ENCODE results near the gene CEACAM7. TPM values are rescaled to one million over a fixed set of nuclear protein-coding genes. Genes with fewer than 3 reads are reported as not detected.

The CEACAM7 gene
- total RNA-seq, 2 experiments from 2014 or later = not detected

- ChIA-PET POLR2A (no interaction called here), CTCF (interaction anchor here (0.6 to 1.9 kb wide), 35 partner anchors 8 to 569 kb away, joined by 3 to 30 read pairs (median 4); no protein-coding TSS in a partner anchor)
- Mint-ChIP-seq H3K36me3 (ENCODE audit: low read depth) (no peaks in the 10 kb centered on the region), H3K4me3 (no peak overlapping the region), H3K9me3 (ENCODE audit: insufficient read depth) (no peaks in the 10 kb centered on the region), H3K27me3 (ENCODE audit: low read depth) (peaks cover 13% of the 10 kb centered on the region), H3K4me1 (ENCODE audit: low read depth) (no peaks in the 10 kb centered on the region), H3K27ac (no peak overlapping the region)
- peak; percentile 79 for DNase-seq
- peak; percentile 89 for ATAC-seq
Measured at GRCh38 chr19:41641879-41642485, 46.1 kb downstream of the CEACAM7 start.

GRCh38 chr19:41638641-41639081, 49.4 kb downstream of the CEACAM7 start:
- Mint-ChIP-seq H3K4me1 (ENCODE audit: low read depth) (no peaks in the 10 kb centered on the region), H3K27ac (no peak overlapping the region), H3K27me3 (ENCODE audit: low read depth) (peaks cover 27% of the 10 kb centered on the region), H3K36me3 (ENCODE audit: low read depth) (no peaks in the 10 kb centered on the region), H3K4me3 (no peak overlapping the region), H3K9me3 (ENCODE audit: insufficient read depth) (no peaks in the 10 kb centered on the region)
- ATAC-seq = no peak
- ChIA-PET POLR2A (no interaction called here), CTCF (interaction anchor here (0.8 to 1.3 kb wide), 3 partner anchors 8 to 68 kb away, joined by 3 to 4 read pairs (median 3); no protein-coding TSS in a partner anchor)
- DNase-seq = no peak

GRCh38 chr19:41637484-41637883, 50.6 kb downstream of the CEACAM7 start:
- ChIA-PET CTCF (interaction anchor here (0.9 to 1.3 kb wide), 4 partner anchors 9 to 120 kb away, joined by 3 to 4 read pairs (median 4); no protein-coding TSS in a partner anchor), POLR2A (no interaction called here)
- Mint-ChIP-seq H3K4me1 (ENCODE audit: low read depth) (no peaks in the 10 kb centered on the region), H3K27ac (no peak overlapping the region), H3K36me3 (ENCODE audit: low read depth) (no peaks in the 10 kb centered on the region), H3K9me3 (ENCODE audit: insufficient read depth) (no peaks in the 10 kb centered on the region), H3K27me3 (ENCODE audit: low read depth) (peaks cover 24% of the 10 kb centered on the region), H3K4me3 (no peak overlapping the region)
- no peak for ATAC-seq
- DNase-seq = no peak

GRCh38 chr19:41627966-41628675, 59.9 kb downstream of the CEACAM7 start:
- Mint-ChIP-seq H3K4me3 (no peak overlapping the region), H3K27ac (no peak overlapping the region), H3K4me1 (ENCODE audit: low read depth) (no peaks in the 10 kb centered on the region), H3K36me3 (ENCODE audit: low read depth) (no peaks in the 10 kb centered on the region), H3K9me3 (ENCODE audit: insufficient read depth) (peaks cover 5% of the 10 kb centered on the region), H3K27me3 (ENCODE audit: low read depth) (peaks cover 21% of the 10 kb centered on the region)
- ATAC-seq (no peak), DNase-seq (no peak)
- ChIA-PET POLR2A (no interaction called here), CTCF (no interaction called here)

- Mint-ChIP-seq H3K36me3 (ENCODE audit: low read depth) (no peaks in the 10 kb centered on the region), H3K4me3 (no peak within 1 kb of the TSS), H3K27ac (no peak within 1 kb of the TSS), H3K4me1 (ENCODE audit: low read depth) (no peaks in the 10 kb centered on the region), H3K9me3 (ENCODE audit: insufficient read depth) (peaks cover 5% of the 10 kb centered on the region), H3K27me3 (ENCODE audit: low read depth) (peaks cover 21% of the 10 kb centered on the region)
- no peak for ATAC-seq
- CTCF ChIA-PET = no interaction called here
- DNase-seq = no peak
- POLR2A ChIA-PET = no interaction called here
Measured at GRCh38 chr19:41626877-41627276, 61.2 kb downstream of the CEACAM7 start, which contains the start of gene CEACAM4. Gene CEACAM4 (minus strand): TSS chr19:41627074. CDS start chr19:41626963, 111 bp downstream.

GRCh38 chr19:41626278-41626677, 61.8 kb downstream of the CEACAM7 start:
- no peaks in the 10 kb centered on the region for H3K4me1 Mint-ChIP-seq (ENCODE audit: low read depth)
- ATAC-seq (no peak), DNase-seq (no peak)
- H3K27me3 Mint-ChIP-seq (ENCODE audit: low read depth) = peaks cover 19% of the 10 kb centered on the region
- H3K36me3 Mint-ChIP-seq (ENCODE audit: low read depth) = no peaks in the 10 kb centered on the region
- H3K4me3 Mint-ChIP-seq = no peak overlapping the region
- H3K9me3 Mint-ChIP-seq (ENCODE audit: insufficient read depth) = peaks cover 2% of the 10 kb centered on the region
- ChIA-PET POLR2A (interaction anchor here (0.7 kb wide), 1 partner anchor 1567 kb away, joined by 3 read pairs; no protein-coding TSS in a partner anchor), CTCF (no interaction called here)
- no peak overlapping the region for H3K27ac Mint-ChIP-seq

- Mint-ChIP-seq H3K4me3 (no peak overlapping the region), H3K9me3 (ENCODE audit: insufficient read depth) (no peaks in the 10 kb centered on the region), H3K27me3 (ENCODE audit: low read depth) (peaks cover 14% of the 10 kb centered on the region), H3K4me1 (ENCODE audit: low read depth) (no peaks in the 10 kb centered on the region), H3K36me3 (ENCODE audit: low read depth) (no peaks in the 10 kb centered on the region), H3K27ac (no peak overlapping the region)
- DNase-seq (no peak), ATAC-seq (no peak)
- ChIA-PET POLR2A (no interaction called here), CTCF (interaction anchor here (2.3 kb wide), 1 partner anchor 17 kb away, joined by 5 read pairs; no protein-coding TSS in a partner anchor)
Measured at GRCh38 chr19:41624937-41625336, 63.1 kb downstream of the CEACAM7 start.

- no peaks in the 10 kb centered on the region for H3K9me3 Mint-ChIP-seq (ENCODE audit: insufficient read depth)
- ATAC-seq (no peak), DNase-seq (no peak)
- H3K36me3 Mint-ChIP-seq (ENCODE audit: low read depth) = no peaks in the 10 kb centered on the region
- ChIA-PET CTCF (interaction anchor here (2.3 kb wide), 1 partner anchor 18 kb away, joined by 5 read pairs; no protein-coding TSS in a partner anchor), POLR2A (no interaction called here)
- no peak overlapping the region for H3K4me3 Mint-ChIP-seq
- H3K27ac Mint-ChIP-seq = no peak overlapping the region
- H3K27me3 Mint-ChIP-seq (ENCODE audit: low read depth) = peaks cover 13% of the 10 kb centered on the region
- H3K4me1 Mint-ChIP-seq (ENCODE audit: low read depth) = no peaks in the 10 kb centered on the region
Measured at GRCh38 chr19:41624515-41624914, 63.6 kb downstream of the CEACAM7 start.

GRCh38 chr19:41623360-41623759, 64.7 kb downstream of the CEACAM7 start:
- DNase-seq = no peak
- peaks cover 11% of the 10 kb centered on the region for H3K27me3 Mint-ChIP-seq (ENCODE audit: low read depth)
- H3K4me3 Mint-ChIP-seq = no peak overlapping the region
- ChIA-PET CTCF (no interaction called here), POLR2A (no interaction called here)
- no peaks in the 10 kb centered on the region for H3K4me1 Mint-ChIP-seq (ENCODE audit: low read depth)
- no peak for ATAC-seq
- no peaks in the 10 kb centered on the region for H3K9me3 Mint-ChIP-seq (ENCODE audit: insufficient read depth)
- H3K36me3 Mint-ChIP-seq (ENCODE audit: low read depth) = no peaks in the 10 kb centered on the region
- H3K27ac Mint-ChIP-seq = no peak overlapping the region

Other genes with a start within 250 kb of the CEACAM7 start
- gene DMAC2, start 248.4 kb downstream of the CEACAM7 start, total RNA-seq = 10 to 100 TPM; 44.8 to 47.0 TPM
- gene ERICH4, start 245.1 kb downstream of the CEACAM7 start, total RNA-seq = not detected
- 10 to 100 TPM; 41.8 to 49.4 TPM for gene CEACAM21, start 112.1 kb downstream of the CEACAM7 start, total RNA-seq
- gene CEACAM4, start 61.2 kb downstream of the CEACAM7 start, total RNA-seq = not detected
- not detected for gene CEACAM5, start 20.4 kb upstream of the CEACAM7 start, total RNA-seq
- not detected for gene CEACAM6, start 67.3 kb upstream of the CEACAM7 start, total RNA-seq
- not detected for gene CEACAM3, start 108.3 kb upstream of the CEACAM7 start, total RNA-seq
- not detected for gene LYPD4, start 156.4 kb upstream of the CEACAM7 start, total RNA-seq
- not detected for gene DMRTC2, start 156.8 kb upstream of the CEACAM7 start, total RNA-seq
- 1,000 to 10,000 TPM; 3,024 to 3,056 TPM for gene RPS19, start 172.0 kb upstream of the CEACAM7 start, total RNA-seq
- 10 to 100 TPM; 17.4 to 21.5 TPM for gene CD79A, start 189.0 kb upstream of the CEACAM7 start, total RNA-seq
- gene ARHGEF1, start 194.9 kb upstream of the CEACAM7 start, total RNA-seq = 100 to 1,000 TPM; 515 to 537 TPM
- 1 to 10 TPM in 1 of 2 experiments, under 1 TPM in 1; 0.84 to 1.1 TPM for gene ERFL, start 240.2 kb upstream of the CEACAM7 start, total RNA-seq

Data from activated CD8-positive, alpha-beta T cell treated with anti-CD3 and anti-CD28 coated beads, Interleukin-2, amount 10 ng/mL, durations not matched to agents 7 days and 5 days (primary cell).